ENCODE data around the gene KMT5B.

The KMT5B gene

DNA sequence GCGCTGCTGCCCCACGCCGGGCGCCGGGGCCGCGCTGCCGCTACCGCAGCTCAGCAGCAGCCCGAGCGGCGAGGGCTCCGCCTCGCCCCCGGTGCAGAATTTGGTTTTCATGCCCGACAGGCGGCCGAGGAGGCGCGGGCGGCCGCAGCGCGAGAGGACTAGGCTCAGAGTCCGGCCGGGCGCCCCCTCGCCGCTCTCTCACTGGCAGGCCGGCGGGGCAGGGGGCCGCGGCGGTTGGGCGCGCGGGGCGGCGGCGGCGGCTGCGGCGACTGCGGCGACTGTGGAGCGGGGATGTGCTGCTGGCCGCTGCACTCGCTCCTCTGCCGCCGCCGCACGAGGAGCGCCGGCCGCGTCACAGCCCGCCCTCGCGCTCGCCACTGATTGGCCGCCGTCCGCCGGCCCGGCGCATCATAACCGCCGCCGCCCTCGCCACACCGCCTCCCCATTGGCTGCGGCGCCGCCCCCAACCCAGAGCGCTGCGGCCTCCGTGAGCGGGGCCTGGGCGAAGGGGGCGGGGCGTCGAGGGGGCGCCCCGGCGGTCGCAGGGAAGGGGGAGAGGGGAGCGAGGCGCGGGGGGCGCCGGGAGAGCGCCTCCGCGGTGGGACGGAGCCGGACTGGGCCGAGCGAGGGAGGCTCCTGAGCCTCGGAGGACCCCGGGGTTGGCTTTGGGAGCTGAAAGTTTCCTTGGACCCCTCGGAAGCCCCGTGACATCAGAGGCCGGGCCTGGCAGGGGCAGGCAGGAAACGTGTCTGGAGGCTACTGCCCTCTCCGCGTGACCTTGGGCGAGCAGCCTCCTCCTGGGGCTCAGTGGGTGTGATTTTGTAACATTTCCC lies 91.8 kb downstream of the KMT5B start, which contains the start of gene CHKA (continued):
- TF ChIP-seq ZNF677 (tag by site-specific recombination; IDR thresholded peaks at IDR 0.05) (no peak), RBAK (tag by site-specific recombination; IDR thresholded peaks at IDR 0.05) (no peak), ZBTB7A (tag by site-specific recombination; IDR thresholded peaks at IDR 0.05; ENCODE audit: low read depth) (no peak), ZNF121 (tag by site-specific recombination; IDR thresholded peaks at IDR 0.05) (no peak), ZNF596 (tag by site-specific recombination; IDR thresholded peaks at IDR 0.05) (no peak; the same call in 1 of the 2 replicates), SETDB1 (IDR thresholded peaks at IDR 0.05; ENCODE audit: insufficient read length, low read length) (no peak), ZNF654 (tag by site-specific recombination; IDR thresholded peaks at IDR 0.05; ENCODE audit: low read depth) (no peak), ZNF221 (tag by site-specific recombination; IDR thresholded peaks at IDR 0.05; ENCODE audit: borderline replicate concordance) (no peak), ZNF266 (tag by site-specific recombination; IDR thresholded peaks at IDR 0.05; ENCODE audit: low read depth) (no peak), ZNF555 (tag by site-specific recombination; conservative IDR thresholded peaks at IDR 0.05) (no peak), ZNF558 (tag by site-specific recombination; IDR thresholded peaks at IDR 0.05) (no peak), ZSCAN16 (tag by site-specific recombination; IDR thresholded peaks at IDR 0.05) (no peak), BCL11A (tag by site-specific recombination; IDR thresholded peaks at IDR 0.05; ENCODE audit: low read depth) (no peak), ZNF404 (tag by site-specific recombination; IDR thresholded peaks at IDR 0.05) (no peak), ZFP37 (tag by site-specific recombination; IDR thresholded peaks at IDR 0.05) (no peak), ZNF664 (tag by site-specific recombination; IDR thresholded peaks at IDR 0.05) (no peak), ZNF521 (tag by site-specific recombination; IDR thresholded peaks at IDR 0.05) (no peak), IKZF3 (tag by site-specific recombination; IDR thresholded peaks at IDR 0.05) (no peak), HOXC10 (CRISPR knock-in tag; IDR thresholded peaks at IDR 0.05) (no peak), HOXA7 (CRISPR knock-in tag; IDR thresholded peaks at IDR 0.05; ENCODE audit: borderline replicate concordance) (no peak)
- TF ChIP-seq, protein P1, sequence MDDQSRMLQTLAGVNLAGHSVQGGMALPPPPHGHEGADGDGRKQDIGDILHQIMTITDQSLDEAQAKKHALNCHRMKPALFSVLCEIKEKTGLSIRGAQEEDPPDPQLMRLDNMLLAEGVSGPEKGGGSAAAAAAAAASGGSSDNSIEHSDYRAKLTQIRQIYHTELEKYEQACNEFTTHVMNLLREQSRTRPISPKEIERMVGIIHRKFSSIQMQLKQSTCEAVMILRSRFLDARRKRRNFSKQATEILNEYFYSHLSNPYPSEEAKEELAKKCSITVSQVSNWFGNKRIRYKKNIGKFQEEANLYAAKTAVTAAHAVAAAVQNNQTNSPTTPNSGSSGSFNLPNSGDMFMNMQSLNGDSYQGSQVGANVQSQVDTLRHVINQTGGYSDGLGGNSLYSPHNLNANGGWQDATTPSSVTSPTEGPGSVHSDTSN (CRISPR knock-in tag; IDR thresholded peaks at IDR 0.05) = peak; percentile 79; the same call in 1 of the 2 replicates
- TF ChIP-seq, protein P2, sequence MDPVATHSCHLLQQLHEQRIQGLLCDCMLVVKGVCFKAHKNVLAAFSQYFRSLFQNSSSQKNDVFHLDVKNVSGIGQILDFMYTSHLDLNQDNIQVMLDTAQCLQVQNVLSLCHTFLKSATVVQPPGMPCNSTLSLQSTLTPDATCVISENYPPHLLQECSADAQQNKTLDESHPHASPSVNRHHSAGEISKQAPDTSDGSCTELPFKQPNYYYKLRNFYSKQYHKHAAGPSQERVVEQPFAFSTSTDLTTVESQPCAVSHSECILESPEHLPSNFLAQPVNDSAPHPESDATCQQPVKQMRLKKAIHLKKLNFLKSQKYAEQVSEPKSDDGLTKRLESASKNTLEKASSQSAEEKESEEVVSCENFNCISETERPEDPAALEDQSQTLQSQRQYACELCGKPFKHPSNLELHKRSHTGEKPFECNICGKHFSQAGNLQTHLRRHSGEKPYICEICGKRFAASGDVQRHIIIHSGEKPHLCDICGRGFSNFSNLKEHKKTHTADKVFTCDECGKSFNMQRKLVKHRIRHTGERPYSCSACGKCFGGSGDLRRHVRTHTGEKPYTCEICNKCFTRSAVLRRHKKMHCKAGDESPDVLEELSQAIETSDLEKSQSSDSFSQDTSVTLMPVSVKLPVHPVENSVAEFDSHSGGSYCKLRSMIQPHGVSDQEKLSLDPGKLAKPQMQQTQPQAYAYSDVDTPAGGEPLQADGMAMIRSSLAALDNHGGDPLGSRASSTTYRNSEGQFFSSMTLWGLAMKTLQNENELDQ (tag by site-specific recombination; IDR thresholded peaks at IDR 0.05; ENCODE audit: low read depth) = no peak
- TF ChIP-seq, protein P3, sequence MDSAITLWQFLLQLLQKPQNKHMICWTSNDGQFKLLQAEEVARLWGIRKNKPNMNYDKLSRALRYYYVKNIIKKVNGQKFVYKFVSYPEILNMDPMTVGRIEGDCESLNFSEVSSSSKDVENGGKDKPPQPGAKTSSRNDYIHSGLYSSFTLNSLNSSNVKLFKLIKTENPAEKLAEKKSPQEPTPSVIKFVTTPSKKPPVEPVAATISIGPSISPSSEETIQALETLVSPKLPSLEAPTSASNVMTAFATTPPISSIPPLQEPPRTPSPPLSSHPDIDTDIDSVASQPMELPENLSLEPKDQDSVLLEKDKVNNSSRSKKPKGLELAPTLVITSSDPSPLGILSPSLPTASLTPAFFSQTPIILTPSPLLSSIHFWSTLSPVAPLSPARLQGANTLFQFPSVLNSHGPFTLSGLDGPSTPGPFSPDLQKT (IDR thresholded peaks at IDR 0.05; ENCODE audit: borderline replicate concordance, low read depth, low read length) = no peak
- TF ChIP-seq, protein P4, sequence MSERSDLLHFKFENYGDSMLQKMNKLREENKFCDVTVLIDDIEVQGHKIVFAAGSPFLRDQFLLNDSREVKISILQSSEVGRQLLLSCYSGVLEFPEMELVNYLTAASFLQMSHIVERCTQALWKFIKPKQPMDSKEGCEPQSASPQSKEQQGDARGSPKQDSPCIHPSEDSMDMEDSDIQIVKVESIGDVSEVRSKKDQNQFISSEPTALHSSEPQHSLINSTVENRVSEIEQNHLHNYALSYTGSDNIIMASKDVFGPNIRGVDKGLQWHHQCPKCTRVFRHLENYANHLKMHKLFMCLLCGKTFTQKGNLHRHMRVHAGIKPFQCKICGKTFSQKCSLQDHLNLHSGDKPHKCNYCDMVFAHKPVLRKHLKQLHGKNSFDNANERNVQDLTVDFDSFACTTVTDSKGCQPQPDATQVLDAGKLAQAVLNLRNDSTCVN (tag by site-specific recombination; optimal IDR thresholded peaks at IDR 0.05) = peak; percentile 68
- TF ChIP-seq, protein P5, sequence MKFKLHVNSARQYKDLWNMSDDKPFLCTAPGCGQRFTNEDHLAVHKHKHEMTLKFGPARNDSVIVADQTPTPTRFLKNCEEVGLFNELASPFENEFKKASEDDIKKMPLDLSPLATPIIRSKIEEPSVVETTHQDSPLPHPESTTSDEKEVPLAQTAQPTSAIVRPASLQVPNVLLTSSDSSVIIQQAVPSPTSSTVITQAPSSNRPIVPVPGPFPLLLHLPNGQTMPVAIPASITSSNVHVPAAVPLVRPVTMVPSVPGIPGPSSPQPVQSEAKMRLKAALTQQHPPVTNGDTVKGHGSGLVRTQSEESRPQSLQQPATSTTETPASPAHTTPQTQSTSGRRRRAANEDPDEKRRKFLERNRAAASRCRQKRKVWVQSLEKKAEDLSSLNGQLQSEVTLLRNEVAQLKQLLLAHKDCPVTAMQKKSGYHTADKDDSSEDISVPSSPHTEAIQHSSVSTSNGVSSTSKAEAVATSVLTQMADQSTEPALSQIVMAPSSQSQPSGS (tag by site-specific recombination; IDR thresholded peaks at IDR 0.05; ENCODE audit: low read depth) = no peak
- TF ChIP-seq, protein P6, sequence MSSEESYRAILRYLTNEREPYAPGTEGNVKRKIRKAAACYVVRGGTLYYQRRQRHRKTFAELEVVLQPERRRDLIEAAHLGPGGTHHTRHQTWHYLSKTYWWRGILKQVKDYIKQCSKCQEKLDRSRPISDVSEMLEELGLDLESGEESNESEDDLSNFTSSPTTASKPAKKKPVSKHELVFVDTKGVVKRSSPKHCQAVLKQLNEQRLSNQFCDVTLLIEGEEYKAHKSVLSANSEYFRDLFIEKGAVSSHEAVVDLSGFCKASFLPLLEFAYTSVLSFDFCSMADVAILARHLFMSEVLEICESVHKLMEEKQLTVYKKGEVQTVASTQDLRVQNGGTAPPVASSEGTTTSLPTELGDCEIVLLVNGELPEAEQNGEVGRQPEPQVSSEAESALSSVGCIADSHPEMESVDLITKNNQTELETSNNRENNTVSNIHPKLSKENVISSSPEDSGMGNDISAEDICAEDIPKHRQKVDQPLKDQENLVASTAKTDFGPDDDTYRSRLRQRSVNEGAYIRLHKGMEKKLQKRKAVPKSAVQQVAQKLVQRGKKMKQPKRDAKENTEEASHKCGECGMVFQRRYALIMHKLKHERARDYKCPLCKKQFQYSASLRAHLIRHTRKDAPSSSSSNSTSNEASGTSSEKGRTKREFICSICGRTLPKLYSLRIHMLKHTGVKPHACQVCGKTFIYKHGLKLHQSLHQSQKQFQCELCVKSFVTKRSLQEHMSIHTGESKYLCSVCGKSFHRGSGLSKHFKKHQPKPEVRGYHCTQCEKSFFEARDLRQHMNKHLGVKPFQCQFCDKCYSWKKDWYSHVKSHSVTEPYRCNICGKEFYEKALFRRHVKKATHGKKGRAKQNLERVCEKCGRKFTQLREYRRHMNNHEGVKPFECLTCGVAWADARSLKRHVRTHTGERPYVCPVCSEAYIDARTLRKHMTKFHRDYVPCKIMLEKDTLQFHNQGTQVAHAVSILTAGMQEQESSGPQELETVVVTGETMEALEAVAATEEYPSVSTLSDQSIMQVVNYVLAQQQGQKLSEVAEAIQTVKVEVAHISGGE (tag by site-specific recombination; conservative IDR thresholded peaks at IDR 0.05; ENCODE audit: low read depth) = no peak

All from HEK293 (cell line).